Measurements from ENCODE around the gene CTSH. TPM values are rescaled to one million over a fixed set of nuclear protein-coding genes. Genes with fewer than 3 reads are reported as not detected.

Gene CTSH
- total and polyA plus RNA-seq, 2 donors from 2014 or later: 201 to 1,628 TPM

- DNase-seq (no peak), FAIRE-seq (no peak)
- intact Hi-C loops (cut with DNase I): no loop called here
- H3K27me3 ChIP-seq (ENCODE audit: control insufficient read depth, insufficient read depth, low read length): no peaks in the 10 kb centered on the region
- no peak overlapping the region for H3K4me3 ChIP-seq (ENCODE audit: low read length in 3 of 3)
- TF ChIP-seq CTCF (IDR thresholded peaks at IDR 0.05; ENCODE audit: borderline replicate concordance, extremely low read depth, insufficient read depth): no peak
- no peak overlapping the region for H3K9ac ChIP-seq (ENCODE audit: low read length in 3 of 3)
- peak overlapping the region; percentile 1 to 50 for H3K27ac ChIP-seq (ENCODE audit: low read depth in 2 of 2, low read length in 2 of 2)
- H3K4me1 ChIP-seq (ENCODE audit: control insufficient read depth in 2 of 3, insufficient read depth in 2 of 3, low read depth in 1 of 3, low read length in 3 of 3): peaks cover 0 to 40% (median 33%) of the 10 kb centered on the region in 3 donors
- no peaks in the 10 kb centered on the region for H3K36me3 ChIP-seq (ENCODE audit: control insufficient read depth in 2 of 3, insufficient read depth in 3 of 3, low read length in 3 of 3)
- no peaks in the 10 kb centered on the region for H3K9me3 ChIP-seq (ENCODE audit: control insufficient read depth in 2 of 3, insufficient read depth in 1 of 3, low read length in 3 of 3)
Measured at GRCh38 chr15:78991476-78991875, 46.6 kb upstream of the CTSH start.

- no peak for TF ChIP-seq CTCF (IDR thresholded peaks at IDR 0.05; ENCODE audit: borderline replicate concordance, extremely low read depth, insufficient read depth)
- no peak for DNase-seq
- Histone ChIP-seq H3K9ac (ENCODE audit: low read length in 3 of 3) (no peak overlapping the region), H3K9me3 (ENCODE audit: control insufficient read depth in 2 of 3, insufficient read depth in 1 of 3, low read length in 3 of 3) (no peaks in the 10 kb centered on the region), H3K27me3 (ENCODE audit: control insufficient read depth, insufficient read depth, low read length) (no peaks in the 10 kb centered on the region), H3K4me1 (ENCODE audit: control insufficient read depth in 2 of 3, insufficient read depth in 2 of 3, low read depth in 1 of 3, low read length in 3 of 3) (peaks cover 0 to 40% (median 31%) of the 10 kb centered on the region in 3 donors), H3K27ac (ENCODE audit: low read depth in 2 of 2, low read length in 2 of 2) (peak overlapping the region in 1 of 2 donors; percentile 64), H3K4me3 (ENCODE audit: low read length in 3 of 3) (no peak overlapping the region), H3K36me3 (ENCODE audit: control insufficient read depth in 2 of 3, insufficient read depth in 3 of 3, low read length in 3 of 3) (no peaks in the 10 kb centered on the region)
- intact Hi-C loops (cut with DNase I): no loop called here
- FAIRE-seq: no peak
Measured at GRCh38 chr15:78990278-78990677, 45.4 kb upstream of the CTSH start.

GRCh38 chr15:78989701-78990240 is 44.9 kb upstream of the CTSH start:
- intact Hi-C loops (cut with DNase I): no loop called here
- peak overlapping the region in 1 of 3 donors; percentile 56 for H3K9ac ChIP-seq (ENCODE audit: low read length in 3 of 3)
- H3K27ac ChIP-seq (ENCODE audit: low read depth in 2 of 2, low read length in 2 of 2): peak overlapping the region; percentile 85 to 91
- no peaks in the 10 kb centered on the region for H3K27me3 ChIP-seq (ENCODE audit: control insufficient read depth, insufficient read depth, low read length)
- H3K9me3 ChIP-seq (ENCODE audit: control insufficient read depth in 2 of 3, insufficient read depth in 1 of 3, low read length in 3 of 3): no peaks in the 10 kb centered on the region
- peaks cover 0 to 40% (median 31%) of the 10 kb centered on the region in 3 donors for H3K4me1 ChIP-seq (ENCODE audit: control insufficient read depth in 2 of 3, insufficient read depth in 2 of 3, low read depth in 1 of 3, low read length in 3 of 3)
- peak in 1 of 5 donors; percentile 33 for DNase-seq
- TF ChIP-seq CTCF (IDR thresholded peaks at IDR 0.05; ENCODE audit: borderline replicate concordance, extremely low read depth, insufficient read depth): no peak
- no peaks in the 10 kb centered on the region for H3K36me3 ChIP-seq (ENCODE audit: control insufficient read depth in 2 of 3, insufficient read depth in 3 of 3, low read length in 3 of 3)
- no peak overlapping the region for H3K4me3 ChIP-seq (ENCODE audit: low read length in 3 of 3)
- no peak for FAIRE-seq
